Astrocyte of the cerebellum (primary cell): ENCODE results near the gene KCP.

Experiments
- DNase-seq: peaks from one replicate; pipeline ENCODE4 v3.0.0-alpha.2; 2011; ENCODE audit warnings: low read depth
- H3K4me3 ChIP-seq: 2 replicates; pipeline ENCODE4 v1.5.1; 2011; ENCODE audit warnings: mild to moderate bottlenecking, low read depth, low read length, moderate library complexity
- in situ Hi-C: cut with HindIII; loops from 2 replicates; pipeline ENCODE4 v1.10.0; 2017; ENCODE audit warnings: low sequenced_read_pairs
- TF ChIP-seq, protein P1 (sequence below): IDR thresholded peaks from 2 replicates; pipeline ENCODE4 v1.5.1; 2012; ENCODE audit warnings: low read length, low read depth, moderate library complexity, mild to moderate bottlenecking; ENCODE audit errors: missing control alignments

KCP gene

GRCh38 chr7:128928882-128929788, 18.6 kb upstream of the KCP start:
- in situ Hi-C loops: no loop called here
- H3K4me3 ChIP-seq: no peak overlapping the region
- DNase-seq: no peak
- TF ChIP-seq, protein P1, sequence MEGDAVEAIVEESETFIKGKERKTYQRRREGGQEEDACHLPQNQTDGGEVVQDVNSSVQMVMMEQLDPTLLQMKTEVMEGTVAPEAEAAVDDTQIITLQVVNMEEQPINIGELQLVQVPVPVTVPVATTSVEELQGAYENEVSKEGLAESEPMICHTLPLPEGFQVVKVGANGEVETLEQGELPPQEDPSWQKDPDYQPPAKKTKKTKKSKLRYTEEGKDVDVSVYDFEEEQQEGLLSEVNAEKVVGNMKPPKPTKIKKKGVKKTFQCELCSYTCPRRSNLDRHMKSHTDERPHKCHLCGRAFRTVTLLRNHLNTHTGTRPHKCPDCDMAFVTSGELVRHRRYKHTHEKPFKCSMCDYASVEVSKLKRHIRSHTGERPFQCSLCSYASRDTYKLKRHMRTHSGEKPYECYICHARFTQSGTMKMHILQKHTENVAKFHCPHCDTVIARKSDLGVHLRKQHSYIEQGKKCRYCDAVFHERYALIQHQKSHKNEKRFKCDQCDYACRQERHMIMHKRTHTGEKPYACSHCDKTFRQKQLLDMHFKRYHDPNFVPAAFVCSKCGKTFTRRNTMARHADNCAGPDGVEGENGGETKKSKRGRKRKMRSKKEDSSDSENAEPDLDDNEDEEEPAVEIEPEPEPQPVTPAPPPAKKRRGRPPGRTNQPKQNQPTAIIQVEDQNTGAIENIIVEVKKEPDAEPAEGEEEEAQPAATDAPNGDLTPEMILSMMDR: no peak

DNA sequence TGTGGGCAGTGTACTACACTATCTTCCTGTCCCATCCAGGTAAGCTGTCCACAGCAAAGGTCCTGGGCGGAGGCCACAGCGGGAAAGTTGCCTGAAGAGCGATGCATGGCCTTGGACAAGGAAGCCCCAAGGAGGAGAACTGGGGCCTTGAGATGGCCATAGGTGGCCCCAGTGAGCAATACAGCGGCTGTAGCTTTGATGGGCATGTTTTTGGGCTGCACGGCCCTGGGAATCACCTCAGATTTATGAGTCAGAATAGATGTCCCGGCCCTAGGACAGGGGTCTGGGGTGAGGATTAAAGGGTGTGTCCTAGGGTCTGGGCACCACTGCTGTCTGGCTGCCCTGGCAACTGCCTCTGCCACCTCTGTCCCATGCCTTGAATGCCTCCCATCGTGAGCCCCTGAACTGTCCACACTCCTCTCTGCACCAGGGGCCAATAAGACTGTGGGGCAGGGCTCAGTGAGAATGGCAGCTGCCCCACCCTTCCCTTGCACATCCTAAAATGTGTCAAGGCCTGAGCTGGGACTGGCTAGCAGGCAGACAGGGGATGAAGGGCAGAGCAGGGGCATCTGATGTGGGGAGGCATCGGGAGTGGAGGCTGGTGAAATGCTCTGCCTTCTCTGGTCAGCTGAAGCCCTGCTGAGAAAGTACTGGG, 17.8 kb upstream of the KCP start:
- DNase-seq: no peak
- in situ Hi-C loops: no loop called here
- TF ChIP-seq, protein P1: no peak
- H3K4me3 ChIP-seq: no peak overlapping the region

DNA sequence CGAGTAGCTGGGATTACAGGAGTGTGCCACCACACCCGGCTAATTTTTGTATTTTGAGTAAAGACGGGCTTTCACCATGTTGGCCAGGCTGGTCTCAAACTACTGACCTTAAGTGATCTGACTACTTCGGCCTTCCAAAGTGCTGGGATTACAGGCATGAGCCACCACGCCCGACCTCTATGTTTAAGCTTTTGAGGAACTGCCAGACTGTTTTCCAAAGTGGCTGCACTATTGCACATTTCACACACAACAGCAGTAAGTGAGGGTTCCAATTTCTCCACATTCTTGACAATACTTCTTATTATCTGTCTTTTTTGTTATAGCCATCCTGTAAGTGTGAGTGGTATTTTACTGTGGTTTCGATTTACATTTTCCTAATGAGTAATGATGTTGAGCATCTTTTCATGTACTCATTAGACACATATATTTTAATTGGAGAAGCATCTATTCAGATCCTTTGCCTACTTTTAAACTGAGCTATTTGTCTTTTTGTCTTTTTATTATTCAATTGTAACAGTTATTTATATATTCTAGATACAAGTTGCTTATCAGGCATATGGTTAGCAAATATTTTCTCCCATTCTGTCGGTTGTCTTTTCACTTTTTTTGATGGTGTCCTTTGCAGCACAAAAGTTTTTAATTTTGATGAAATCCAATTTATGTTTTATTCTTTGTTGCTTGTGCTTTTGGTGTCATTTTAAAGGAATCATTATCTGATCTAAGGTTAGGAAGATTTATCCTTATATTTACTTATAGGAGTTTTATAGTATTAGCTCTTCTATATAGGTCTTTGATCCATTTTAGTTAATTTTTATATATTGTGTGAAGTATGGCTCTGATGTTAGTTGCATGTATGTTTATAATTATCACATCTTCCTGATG, 14.4 kb upstream of the KCP start:
- H3K4me3 ChIP-seq: no peak overlapping the region
- DNase-seq: no peak
- in situ Hi-C loops: no loop called here
- TF ChIP-seq, protein P1: no peak

GRCh38 chr7:128923411-128923800, 12.9 kb upstream of the KCP start:
- TF ChIP-seq, protein P1: no peak
- DNase-seq: no peak
- H3K4me3 ChIP-seq: no peak overlapping the region
- in situ Hi-C loops: no loop called here

- in situ Hi-C loops: no loop called here
- no peak for DNase-seq
- H3K4me3 ChIP-seq: no peak overlapping the region
- TF ChIP-seq, protein P1: no peak
Measured at GRCh38 chr7:128922496-128923410, 12.2 kb upstream of the KCP start.
